Peyer's patch (tissue), 4 donors: Measurements from ENCODE around the gene PAK1IP1.

Experiments
- POLR2A ChIP-seq, 2 donors: fragments of 450-650 bp; IDR thresholded peaks; one replicate each; pipeline ENCODE4 v1.5.1; 2017; ENCODE audit warnings: antibody characterized with exemption in 2 of 2, mild to moderate bottlenecking in 2 of 2, moderate library complexity in 2 of 2
- TF ChIP-seq, protein P1 (sequence below), 6 experiments: fragments of 450-650 bp in 4 of 6; fragments of 200-600 bp in 2 of 6; sonication (generic) in 1 of 6; IDR thresholded peaks; one replicate each; pipeline ENCODE4 v1.5.1; 2017 to 2019; ENCODE audit warnings: antibody characterized with exemption in 6 of 6, mild to moderate bottlenecking in 3 of 6, moderate library complexity in 1 of 6

DNA sequence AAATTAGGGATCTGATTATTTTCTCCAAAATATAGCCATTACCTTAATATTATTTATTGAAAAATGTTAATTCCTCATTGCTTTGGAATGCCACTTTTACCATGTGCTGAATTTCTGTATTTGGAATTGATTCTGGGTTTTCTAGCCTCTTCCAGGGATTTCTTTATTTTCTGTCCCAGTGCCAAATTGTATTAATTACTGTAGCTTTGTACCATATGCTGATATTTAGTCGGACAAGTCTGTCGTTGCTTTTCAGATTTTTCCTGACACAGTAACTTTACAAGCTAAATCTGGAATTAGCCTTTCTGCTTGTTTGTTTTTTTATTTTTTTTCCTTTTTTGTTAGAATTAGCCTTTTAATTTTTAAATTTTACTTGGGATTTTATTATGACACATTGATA, 42.0 kb downstream of the PAK1IP1 start:
- TF ChIP-seq, protein P1, sequence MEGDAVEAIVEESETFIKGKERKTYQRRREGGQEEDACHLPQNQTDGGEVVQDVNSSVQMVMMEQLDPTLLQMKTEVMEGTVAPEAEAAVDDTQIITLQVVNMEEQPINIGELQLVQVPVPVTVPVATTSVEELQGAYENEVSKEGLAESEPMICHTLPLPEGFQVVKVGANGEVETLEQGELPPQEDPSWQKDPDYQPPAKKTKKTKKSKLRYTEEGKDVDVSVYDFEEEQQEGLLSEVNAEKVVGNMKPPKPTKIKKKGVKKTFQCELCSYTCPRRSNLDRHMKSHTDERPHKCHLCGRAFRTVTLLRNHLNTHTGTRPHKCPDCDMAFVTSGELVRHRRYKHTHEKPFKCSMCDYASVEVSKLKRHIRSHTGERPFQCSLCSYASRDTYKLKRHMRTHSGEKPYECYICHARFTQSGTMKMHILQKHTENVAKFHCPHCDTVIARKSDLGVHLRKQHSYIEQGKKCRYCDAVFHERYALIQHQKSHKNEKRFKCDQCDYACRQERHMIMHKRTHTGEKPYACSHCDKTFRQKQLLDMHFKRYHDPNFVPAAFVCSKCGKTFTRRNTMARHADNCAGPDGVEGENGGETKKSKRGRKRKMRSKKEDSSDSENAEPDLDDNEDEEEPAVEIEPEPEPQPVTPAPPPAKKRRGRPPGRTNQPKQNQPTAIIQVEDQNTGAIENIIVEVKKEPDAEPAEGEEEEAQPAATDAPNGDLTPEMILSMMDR (IDR thresholded peaks at IDR 0.05), result no peak
- no peak for TF ChIP-seq POLR2A (IDR thresholded peaks at IDR 0.05)
